ENCODE results near the gene KRT6A. TPM values are rescaled to one million over a fixed set of nuclear protein-coding genes. Genes with fewer than 3 reads are reported as not detected.

The KRT6A gene
- total and polyA plus RNA-seq, 2 of the 8 experiments (the other 6 are each of a cell fraction or from before 2014, with no cell fraction given) = 0.11 TPM; not detected in 1

GRCh38 chr12:52526511-52526951 lies 33.5 kb upstream of the KRT6A start (continued):
- TF ChIP-seq RFX5 (IDR thresholded peaks at IDR 0.05; ENCODE audit: borderline replicate concordance, low read depth, low read length) (no peak), TCF12 (IDR thresholded peaks at IDR 0.05; ENCODE audit: low read depth, low read length) (no peak), MAX (IDR thresholded peaks at IDR 0.05) (no peak), BACH1 (IDR thresholded peaks at IDR 0.05; ENCODE audit: low read length) (no peak)
